Measurements from ENCODE around the gene RAB8B. TPM values are rescaled to one million over a fixed set of nuclear protein-coding genes. Genes with fewer than 3 reads are reported as not detected.
"Not testable (repeated sequence)": the region's sequence is repeated elsewhere in the genome, so short reads cannot be mapped to it uniquely, and the experiment has no call there.

The RAB8B gene
- total RNA-seq, 1 donor from 2014 or later, result 12.3 TPM

- ATAC-seq (no peak), DNase-seq (ENCODE audit: missing footprints) (no peak)
- intact Hi-C loops (cut with DNase I), result no loop called here
Observed at GRCh38 chr15:63198371-63199250, 9.2 kb downstream of the RAB8B start.

GRCh38 chr15:63200464-63201249, 11.3 kb downstream of the RAB8B start:
- DNase-seq (ENCODE audit: missing footprints) (no peak), ATAC-seq (no peak)
- intact Hi-C loops (cut with DNase I), result no loop called here

GRCh38 chr15:63202861-63203260, 13.5 kb downstream of the RAB8B start:
- intact Hi-C loops (cut with DNase I), result no loop called here
- DNase-seq (ENCODE audit: missing footprints) (no peak), ATAC-seq (no peak)

GRCh38 chr15:63203451-63204090, 14.2 kb downstream of the RAB8B start:
- intact Hi-C loops (cut with DNase I), result no loop called here
- no peak for ATAC-seq
- DNase-seq (ENCODE audit: missing footprints), result no peak

- no peak for ATAC-seq
- intact Hi-C loops (cut with DNase I), result no loop called here
- no peak for DNase-seq (ENCODE audit: missing footprints)
Observed at GRCh38 chr15:63206079-63206478, 16.7 kb downstream of the RAB8B start.

GRCh38 chr15:63208824-63209223, 19.4 kb downstream of the RAB8B start:
- DNase-seq (ENCODE audit: missing footprints); ATAC-seq; intact Hi-C loops (cut with DNase I): not testable (repeated sequence)

GRCh38 chr15:63210151-63211091, 21.0 kb downstream of the RAB8B start:
- ATAC-seq (no peak), DNase-seq (ENCODE audit: missing footprints) (no peak)
- intact Hi-C loops (cut with DNase I), result no loop called here

GRCh38 chr15:63211092-63211490, 21.7 kb downstream of the RAB8B start:
- DNase-seq (ENCODE audit: missing footprints), result no peak
- intact Hi-C loops (cut with DNase I), result no loop called here
- no peak for ATAC-seq

- DNase-seq (ENCODE audit: missing footprints), result no peak
- ATAC-seq, result no peak
- intact Hi-C loops (cut with DNase I), result no loop called here
Observed at GRCh38 chr15:63211549-63211948, 22.1 kb downstream of the RAB8B start.

- peak; percentile 59 for ATAC-seq
- intact Hi-C loops (cut with DNase I), result no loop called here
Observed at GRCh38 chr15:63212050-63213004, 22.9 kb downstream of the RAB8B start.

GRCh38 chr15:63218100-63218808, 28.8 kb downstream of the RAB8B start:
- intact Hi-C loops (cut with DNase I), result no loop called here
- DNase-seq (ENCODE audit: missing footprints) (no peak), ATAC-seq (peak; percentile 64)

More at GRCh38 chr15:63212050-63213004, 22.9 kb downstream of the RAB8B start:
- no peak for DNase-seq (ENCODE audit: missing footprints)

GRCh38 chr15:63219196-63219710, 29.8 kb downstream of the RAB8B start:
- ATAC-seq (no peak), DNase-seq (ENCODE audit: missing footprints) (no peak)
- intact Hi-C loops (cut with DNase I), result no loop called here

GRCh38 chr15:63221346-63221745, 31.9 kb downstream of the RAB8B start:
- intact Hi-C loops (cut with DNase I), result loop anchor here (5.0 kb wide), 1 partner anchor 56 kb away; the partner anchor contains the start of gene APH1B
- ATAC-seq (peak; percentile 74), DNase-seq (ENCODE audit: missing footprints) (no peak)

GRCh38 chr15:63223463-63223862, 34.1 kb downstream of the RAB8B start:
- intact Hi-C loops (cut with DNase I), result loop anchor here (5.0 kb wide), 1 partner anchor 54 kb away; the partner anchor contains the start of gene APH1B
- DNase-seq (ENCODE audit: missing footprints) (no peak), ATAC-seq (no peak)

GRCh38 chr15:63225381-63225780, 36.0 kb downstream of the RAB8B start:
- intact Hi-C loops (cut with DNase I), result no loop called here
- ATAC-seq, result no peak
- DNase-seq (ENCODE audit: missing footprints), result no peak

- ATAC-seq (no peak), DNase-seq (ENCODE audit: missing footprints) (no peak)
- intact Hi-C loops (cut with DNase I), result no loop called here
Observed at GRCh38 chr15:63226155-63226883, 36.9 kb downstream of the RAB8B start.
